ENCODE results near the gene TTC34. TPM values are rescaled to one million over a fixed set of nuclear protein-coding genes. Genes with fewer than 3 reads are reported as not detected.
"Not testable (repeated sequence)": the region's sequence is repeated elsewhere in the genome, so short reads cannot be mapped to it uniquely, and the experiment has no call there.

The TTC34 gene
- total RNA-seq, 1 experiment from 2014 or later = 0.38 TPM

- not testable (repeated sequence) for H3K27ac ChIP-seq; DNase-seq; H3K4me3 ChIP-seq; H3K9me3 ChIP-seq (replicated peaks); H3K4me1 ChIP-seq; H3K36me3 ChIP-seq
- H3K27me3 ChIP-seq = peaks cover 41% of the 10 kb centered on the region
Measured at GRCh38 chr1:2625748-2626147, 175.7 kb downstream of the TTC34 start.

- Histone ChIP-seq H3K36me3 (no peaks in the 10 kb centered on the region), H3K4me3 (no peak overlapping the region), H3K27me3 (peaks cover 41% of the 10 kb centered on the region), H3K4me1 (no peaks in the 10 kb centered on the region), H3K9me3 (replicated peaks) (no peaks in the 10 kb centered on the region; the same call in 1 of the 2 replicates), H3K27ac (no peak overlapping the region)
- DNase-seq = no peak
Measured at GRCh38 chr1:2625311-2625710, 176.2 kb downstream of the TTC34 start.

- Histone ChIP-seq H3K4me3 (no peak overlapping the region), H3K36me3 (no peaks in the 10 kb centered on the region), H3K4me1 (no peaks in the 10 kb centered on the region), H3K27me3 (peaks cover 45% of the 10 kb centered on the region), H3K9me3 (replicated peaks) (no peaks in the 10 kb centered on the region), H3K27ac (no peak overlapping the region)
- no peak for DNase-seq
Measured at GRCh38 chr1:2624735-2625300, 176.7 kb downstream of the TTC34 start.

GRCh38 chr1:2623571-2624337 is 177.7 kb downstream of the TTC34 start:
- Histone ChIP-seq H3K9me3 (replicated peaks) (no peaks in the 10 kb centered on the region), H3K27ac (no peak overlapping the region), H3K4me3 (no peak overlapping the region), H3K27me3 (peaks cover 48% of the 10 kb centered on the region), H3K4me1 (no peaks in the 10 kb centered on the region), H3K36me3 (no peaks in the 10 kb centered on the region)
- no peak for DNase-seq

GRCh38 chr1:2617971-2618470 is 183.5 kb downstream of the TTC34 start:
- no peak overlapping the region for H3K4me3 ChIP-seq
- H3K27ac ChIP-seq = no peak overlapping the region
- no peak for DNase-seq
- H3K27me3 ChIP-seq = peaks cover 24% of the 10 kb centered on the region
- H3K4me1 ChIP-seq = no peaks in the 10 kb centered on the region
- H3K9me3 ChIP-seq (replicated peaks) = no peaks in the 10 kb centered on the region
- H3K36me3 ChIP-seq = no peaks in the 10 kb centered on the region

- H3K9me3 ChIP-seq (replicated peaks) = no peaks in the 10 kb centered on the region
Measured at GRCh38 chr1:2614145-2614544, 187.3 kb downstream of the TTC34 start.

GRCh38 chr1:2612591-2613365 is 188.7 kb downstream of the TTC34 start:
- Histone ChIP-seq H3K4me3 (no peak overlapping the region), H3K4me1 (no peaks in the 10 kb centered on the region), H3K27me3 (peaks cover 3% of the 10 kb centered on the region; the same call in 1 of the 2 replicates), H3K9me3 (replicated peaks) (no peaks in the 10 kb centered on the region), H3K27ac (no peak overlapping the region), H3K36me3 (no peaks in the 10 kb centered on the region)
- DNase-seq = no peak

More at GRCh38 chr1:2614145-2614544, 187.3 kb downstream of the TTC34 start:
- Histone ChIP-seq H3K4me1 (no peaks in the 10 kb centered on the region), H3K36me3 (no peaks in the 10 kb centered on the region), H3K27me3 (peaks cover 2% of the 10 kb centered on the region), H3K4me3 (no peak overlapping the region), H3K27ac (no peak overlapping the region)
- DNase-seq = no peak

GRCh38 chr1:2611621-2612437 is 189.7 kb downstream of the TTC34 start:
- Histone ChIP-seq H3K4me3 (no peak overlapping the region), H3K9me3 (replicated peaks) (no peaks in the 10 kb centered on the region), H3K36me3 (no peaks in the 10 kb centered on the region), H3K27ac (no peak overlapping the region), H3K4me1 (no peaks in the 10 kb centered on the region), H3K27me3 (peaks cover 8% of the 10 kb centered on the region)
- DNase-seq = peak in 1 of 2 experiments; percentile 2

GRCh38 chr1:2611031-2611501 is 190.4 kb downstream of the TTC34 start:
- Histone ChIP-seq H3K4me3 (no peak overlapping the region), H3K9me3 (replicated peaks) (no peaks in the 10 kb centered on the region), H3K27me3 (peaks cover 16% of the 10 kb centered on the region), H3K4me1 (no peaks in the 10 kb centered on the region), H3K27ac (no peak overlapping the region), H3K36me3 (no peaks in the 10 kb centered on the region)
- DNase-seq = peak; percentile 41 to 46

GRCh38 chr1:2610036-2610959 is 191.2 kb downstream of the TTC34 start:
- DNase-seq = peak in 1 of 2 experiments; percentile 2
- Histone ChIP-seq H3K9me3 (replicated peaks) (no peaks in the 10 kb centered on the region), H3K4me1 (no peaks in the 10 kb centered on the region)

GRCh38 chr1:2609319-2610035 is 192.0 kb downstream of the TTC34 start:
- Histone ChIP-seq H3K27ac (no peak overlapping the region), H3K27me3 (peaks cover 28% of the 10 kb centered on the region), H3K9me3 (replicated peaks) (no peaks in the 10 kb centered on the region), H3K4me1 (no peaks in the 10 kb centered on the region), H3K4me3 (no peak overlapping the region), H3K36me3 (no peaks in the 10 kb centered on the region)
- DNase-seq = peak in 1 of 2 experiments; percentile 3

More at GRCh38 chr1:2610036-2610959, 191.2 kb downstream of the TTC34 start:
- no peaks in the 10 kb centered on the region for H3K36me3 ChIP-seq
- no peak overlapping the region for H3K27ac ChIP-seq
- H3K4me3 ChIP-seq = no peak overlapping the region
- H3K27me3 ChIP-seq = peaks cover 20% of the 10 kb centered on the region

GRCh38 chr1:2607641-2608091 is 193.8 kb downstream of the TTC34 start:
- no peaks in the 10 kb centered on the region for H3K4me1 ChIP-seq
- H3K36me3 ChIP-seq = no peaks in the 10 kb centered on the region
- DNase-seq = no peak
- no peak overlapping the region for H3K27ac ChIP-seq
- no peak overlapping the region for H3K4me3 ChIP-seq
- no peaks in the 10 kb centered on the region for H3K9me3 ChIP-seq (replicated peaks)
- peaks cover 42% of the 10 kb centered on the region for H3K27me3 ChIP-seq

Data from SJCRH30 (cell line).